Measurements from ENCODE around the gene IER3.

IER3 gene

GRCh38 chr6:30768634-30769087, 24.3 kb upstream of the IER3 start:
- H3K4me1 ChIP-seq (ENCODE audit: low read length) = no peaks in the 10 kb centered on the region

GRCh38 chr6:30767944-30768301, 23.6 kb upstream of the IER3 start:
- Histone ChIP-seq H4K20me1 (ENCODE audit: insufficient read depth, low read length) (no peaks in the 10 kb centered on the region), H3K36me3 (replicated peaks; ENCODE audit: insufficient read depth, low read length) (no peaks in the 10 kb centered on the region), H3K27me3 (replicated peaks; ENCODE audit: insufficient read depth, low read length) (peaks cover 6% of the 10 kb centered on the region), H3F3A (ENCODE audit: insufficient read depth, low read length) (no peaks in the 10 kb centered on the region), H3K27ac (ENCODE audit: low read length) (no peak overlapping the region), H2AFZ (ENCODE audit: low read length) (no peak overlapping the region), H3K9me3 (replicated peaks; ENCODE audit: insufficient read depth, low read length) (no peaks in the 10 kb centered on the region), H3K4me3 (ENCODE audit: low read length) (no peak overlapping the region), H3K4me2 (ENCODE audit: low read depth, low read length) (no peak overlapping the region), H3K4me1 (ENCODE audit: low read length) (no peaks in the 10 kb centered on the region), H3K79me2 (ENCODE audit: low read length) (no peaks in the 10 kb centered on the region), H3K9ac (ENCODE audit: low read length) (no peak overlapping the region), H3K9me2 (replicated peaks; ENCODE audit: insufficient read depth, low read length) (no peaks in the 10 kb centered on the region)
- DNase-seq = no peak
- TF ChIP-seq, protein P1, sequence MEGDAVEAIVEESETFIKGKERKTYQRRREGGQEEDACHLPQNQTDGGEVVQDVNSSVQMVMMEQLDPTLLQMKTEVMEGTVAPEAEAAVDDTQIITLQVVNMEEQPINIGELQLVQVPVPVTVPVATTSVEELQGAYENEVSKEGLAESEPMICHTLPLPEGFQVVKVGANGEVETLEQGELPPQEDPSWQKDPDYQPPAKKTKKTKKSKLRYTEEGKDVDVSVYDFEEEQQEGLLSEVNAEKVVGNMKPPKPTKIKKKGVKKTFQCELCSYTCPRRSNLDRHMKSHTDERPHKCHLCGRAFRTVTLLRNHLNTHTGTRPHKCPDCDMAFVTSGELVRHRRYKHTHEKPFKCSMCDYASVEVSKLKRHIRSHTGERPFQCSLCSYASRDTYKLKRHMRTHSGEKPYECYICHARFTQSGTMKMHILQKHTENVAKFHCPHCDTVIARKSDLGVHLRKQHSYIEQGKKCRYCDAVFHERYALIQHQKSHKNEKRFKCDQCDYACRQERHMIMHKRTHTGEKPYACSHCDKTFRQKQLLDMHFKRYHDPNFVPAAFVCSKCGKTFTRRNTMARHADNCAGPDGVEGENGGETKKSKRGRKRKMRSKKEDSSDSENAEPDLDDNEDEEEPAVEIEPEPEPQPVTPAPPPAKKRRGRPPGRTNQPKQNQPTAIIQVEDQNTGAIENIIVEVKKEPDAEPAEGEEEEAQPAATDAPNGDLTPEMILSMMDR (IDR thresholded peaks at IDR 0.05; ENCODE audit: low read length) = no peak
- no peak for TF ChIP-seq EZH2 (optimal IDR thresholded peaks at IDR 0.05; ENCODE audit: low read depth, low read length)
- TF ChIP-seq EZH2phosphoT487 (IDR thresholded peaks at IDR 0.05; ENCODE audit: low read length) = no peak

More at GRCh38 chr6:30768634-30769087, 24.3 kb upstream of the IER3 start:
- TF ChIP-seq EZH2phosphoT487 (IDR thresholded peaks at IDR 0.05; ENCODE audit: low read length) = no peak
- TF ChIP-seq EZH2 (optimal IDR thresholded peaks at IDR 0.05; ENCODE audit: low read depth, low read length) = no peak
- TF ChIP-seq, protein P1 (IDR thresholded peaks at IDR 0.05; ENCODE audit: low read length) = no peak
- H3K4me3 ChIP-seq (ENCODE audit: low read length) = no peak overlapping the region
- H2AFZ ChIP-seq (ENCODE audit: low read length) = no peak overlapping the region
- no peak overlapping the region for H3K27ac ChIP-seq (ENCODE audit: low read length)
- no peaks in the 10 kb centered on the region for H3K36me3 ChIP-seq (replicated peaks; ENCODE audit: insufficient read depth, low read length)
- H3K79me2 ChIP-seq (ENCODE audit: low read length) = no peaks in the 10 kb centered on the region
- peaks cover 6% of the 10 kb centered on the region for H3K27me3 ChIP-seq (replicated peaks; ENCODE audit: insufficient read depth, low read length)
- no peak overlapping the region for H3K9ac ChIP-seq (ENCODE audit: low read length)
- no peaks in the 10 kb centered on the region for H3K9me3 ChIP-seq (replicated peaks; ENCODE audit: insufficient read depth, low read length)
- no peaks in the 10 kb centered on the region for H4K20me1 ChIP-seq (ENCODE audit: insufficient read depth, low read length)
- DNase-seq = no peak
- no peaks in the 10 kb centered on the region for H3F3A ChIP-seq (ENCODE audit: insufficient read depth, low read length)
- H3K4me2 ChIP-seq (ENCODE audit: low read depth, low read length) = no peak overlapping the region
- H3K9me2 ChIP-seq (replicated peaks; ENCODE audit: insufficient read depth, low read length) = no peaks in the 10 kb centered on the region

DNA sequence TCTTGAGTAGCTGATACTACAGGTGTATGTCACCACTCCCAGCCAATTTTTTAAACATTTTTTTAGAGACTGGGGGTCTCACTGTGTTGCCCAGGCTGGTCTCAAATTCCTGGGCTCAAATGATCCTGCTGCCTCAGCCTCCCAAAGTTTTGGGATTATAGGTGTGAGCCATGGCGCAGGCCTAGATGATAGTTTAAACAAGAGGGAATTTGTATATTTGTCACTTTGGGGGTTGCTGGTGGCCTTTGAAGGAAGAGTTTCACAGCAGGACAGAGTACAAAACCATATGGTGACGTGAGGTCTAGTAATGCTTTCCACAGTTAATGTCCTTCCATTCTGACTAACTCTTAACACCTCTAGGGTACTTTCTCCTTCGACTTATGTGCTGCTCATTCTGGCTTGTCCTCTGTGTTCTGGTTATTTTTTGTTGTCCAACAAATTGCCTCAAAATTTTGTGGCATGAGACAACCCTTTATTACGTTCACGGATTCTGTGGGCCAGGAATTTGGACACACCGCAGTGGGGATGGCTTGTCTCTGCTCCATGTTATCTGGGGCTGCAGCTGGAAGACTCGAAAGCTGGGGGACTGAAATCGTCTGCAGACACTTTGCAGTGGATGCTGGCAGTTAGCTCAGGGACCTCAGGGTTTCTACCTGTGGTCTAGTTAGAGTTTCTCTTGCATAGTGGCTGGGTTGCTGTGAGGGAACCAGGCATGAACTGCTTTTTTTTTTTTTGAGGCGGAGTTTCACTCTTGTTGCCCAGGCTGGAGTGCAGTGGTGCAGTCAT, 23.0 kb upstream of the IER3 start:
- H4K20me1 ChIP-seq (ENCODE audit: insufficient read depth, low read length) = no peaks in the 10 kb centered on the region
- no peaks in the 10 kb centered on the region for H3K4me1 ChIP-seq (ENCODE audit: low read length)
- no peak overlapping the region for H3K27ac ChIP-seq (ENCODE audit: low read length)
- no peak overlapping the region for H3K4me2 ChIP-seq (ENCODE audit: low read depth, low read length)
- H3K9ac ChIP-seq (ENCODE audit: low read length) = no peak overlapping the region
- H3K9me2 ChIP-seq (replicated peaks; ENCODE audit: insufficient read depth, low read length) = no peaks in the 10 kb centered on the region
- no peaks in the 10 kb centered on the region for H3K36me3 ChIP-seq (replicated peaks; ENCODE audit: insufficient read depth, low read length)
- TF ChIP-seq EZH2phosphoT487 (IDR thresholded peaks at IDR 0.05; ENCODE audit: low read length) (no peak), EZH2 (optimal IDR thresholded peaks at IDR 0.05; ENCODE audit: low read depth, low read length) (no peak)
- TF ChIP-seq, protein P1 (IDR thresholded peaks at IDR 0.05; ENCODE audit: low read length) = no peak
- no peaks in the 10 kb centered on the region for H3K9me3 ChIP-seq (replicated peaks; ENCODE audit: insufficient read depth, low read length)
- H3K4me3 ChIP-seq (ENCODE audit: low read length) = no peak overlapping the region
- peaks cover 6% of the 10 kb centered on the region for H3K27me3 ChIP-seq (replicated peaks; ENCODE audit: insufficient read depth, low read length)
- H3K79me2 ChIP-seq (ENCODE audit: low read length) = no peaks in the 10 kb centered on the region
- H3F3A ChIP-seq (ENCODE audit: insufficient read depth, low read length) = no peaks in the 10 kb centered on the region
- no peak for DNase-seq
- H2AFZ ChIP-seq (ENCODE audit: low read length) = no peak overlapping the region
